Activated naive CD4-positive, alpha-beta T cell treated with anti-CD3 and anti-CD28 coated beads for 36 hours (primary cell): ENCODE measurements around the gene SHH. TPM values are rescaled to one million over a fixed set of nuclear protein-coding genes. Genes with fewer than 3 reads are reported as not detected.

ENCODE experiments used
- CTCF ChIA-PET: fragments of 350-600 bp; sonication (Branson Sonifier 250); formaldehyde crosslinking; loops from one replicate; lab custom pipeline; 2021; ENCODE audit warnings: antibody characterized with exemption; lab: Charles Lee
- DNase-seq: peaks from one replicate; pipeline ENCODE4 v3.0.0-alpha.2; 2020
- H3K27ac Mint-ChIP-seq: one replicate; pipeline ENCODE4 v1.8.0; 2021; ENCODE audit warnings: mild to moderate bottlenecking, mixed read lengths
- H3K27me3 Mint-ChIP-seq: one replicate; pipeline ENCODE4 v1.8.0; 2021; ENCODE audit warnings: low read depth, mixed read lengths
- H3K36me3 Mint-ChIP-seq: one replicate; pipeline ENCODE4 v1.8.0; 2021; ENCODE audit warnings: low read depth, mixed read lengths
- H3K4me1 Mint-ChIP-seq: one replicate; pipeline ENCODE4 v1.8.0; 2021; ENCODE audit warnings: low read depth, mixed read lengths
- H3K4me3 Mint-ChIP-seq: one replicate; pipeline ENCODE4 v1.8.0; 2021; ENCODE audit warnings: mild to moderate bottlenecking, moderate library complexity, mixed read lengths
- H3K9me3 Mint-ChIP-seq: one replicate; pipeline ENCODE4 v1.8.0; 2021; ENCODE audit warnings: mixed read lengths
- intact Hi-C: fragments of 100-400 bp; cut with micrococcal nuclease; formaldehyde crosslinking; loops from one replicate; pipeline ENCODE4 v1.15.1; 2023
- total RNA-seq, 2 experiments: library from RNA; stranded (reverse); gene quantifications; one replicate each; pipeline ENCODE4 v1.2.3, GENCODE V29; 2021

Gene SHH
- total RNA-seq, 2 experiments from 2014 or later = not detected

DNA sequence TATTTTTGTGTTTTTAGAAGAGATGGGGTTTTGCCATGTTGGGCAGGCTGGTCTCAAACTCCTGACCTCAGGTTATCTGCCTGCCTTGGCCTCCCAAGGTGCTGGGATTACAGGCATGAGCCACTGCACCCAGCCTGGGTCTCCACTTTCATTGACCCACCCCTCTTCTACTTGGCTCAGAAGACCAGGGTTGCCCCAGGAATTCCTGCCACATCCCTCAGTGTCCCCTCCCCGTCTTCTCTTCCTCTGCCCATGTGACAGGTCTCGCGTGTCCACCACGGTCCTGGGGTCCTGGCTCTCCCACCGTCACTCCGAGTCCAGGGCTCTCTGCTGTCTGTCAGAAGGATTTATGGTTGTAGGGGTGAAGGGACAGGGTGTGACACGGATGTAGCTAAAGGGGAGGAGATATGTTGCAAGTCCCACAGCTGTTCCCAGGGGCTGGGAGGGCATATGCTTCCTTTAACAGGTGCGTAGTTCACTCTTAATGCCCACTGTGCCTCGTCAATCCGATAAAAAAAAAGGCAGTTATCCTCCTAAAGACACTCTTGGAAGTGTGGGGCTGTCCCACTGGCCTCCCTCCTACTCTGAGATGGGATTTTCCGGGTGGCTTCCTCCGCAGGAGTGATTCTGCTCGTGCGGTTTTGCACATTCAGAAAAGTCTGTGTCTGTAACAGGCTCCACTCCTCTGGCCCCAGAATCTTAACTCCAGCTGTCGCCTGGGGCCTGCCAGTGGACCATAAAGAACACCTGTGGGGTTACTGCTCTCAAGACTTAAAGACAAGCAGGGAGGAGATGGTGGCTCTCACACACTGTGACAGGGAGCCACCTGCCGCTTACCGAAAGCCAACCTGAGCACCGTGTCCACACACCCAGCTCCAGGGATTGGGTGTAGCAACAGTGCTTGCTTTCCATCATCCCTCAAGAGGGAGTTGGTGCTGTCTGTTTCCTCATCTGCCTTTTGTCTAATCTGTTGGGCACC, 36.7 kb upstream of the SHH start:
- intact Hi-C loops = no loop called here
- H3K27ac Mint-ChIP-seq = no peak overlapping the region
- no peak for DNase-seq
- H3K27me3 Mint-ChIP-seq = peaks cover 2% of the 10 kb centered on the region
- H3K36me3 Mint-ChIP-seq = no peaks in the 10 kb centered on the region
- CTCF ChIA-PET = no interaction called here
- H3K4me1 Mint-ChIP-seq = no peaks in the 10 kb centered on the region
- H3K4me3 Mint-ChIP-seq = no peak overlapping the region
- no peaks in the 10 kb centered on the region for H3K9me3 Mint-ChIP-seq

DNA sequence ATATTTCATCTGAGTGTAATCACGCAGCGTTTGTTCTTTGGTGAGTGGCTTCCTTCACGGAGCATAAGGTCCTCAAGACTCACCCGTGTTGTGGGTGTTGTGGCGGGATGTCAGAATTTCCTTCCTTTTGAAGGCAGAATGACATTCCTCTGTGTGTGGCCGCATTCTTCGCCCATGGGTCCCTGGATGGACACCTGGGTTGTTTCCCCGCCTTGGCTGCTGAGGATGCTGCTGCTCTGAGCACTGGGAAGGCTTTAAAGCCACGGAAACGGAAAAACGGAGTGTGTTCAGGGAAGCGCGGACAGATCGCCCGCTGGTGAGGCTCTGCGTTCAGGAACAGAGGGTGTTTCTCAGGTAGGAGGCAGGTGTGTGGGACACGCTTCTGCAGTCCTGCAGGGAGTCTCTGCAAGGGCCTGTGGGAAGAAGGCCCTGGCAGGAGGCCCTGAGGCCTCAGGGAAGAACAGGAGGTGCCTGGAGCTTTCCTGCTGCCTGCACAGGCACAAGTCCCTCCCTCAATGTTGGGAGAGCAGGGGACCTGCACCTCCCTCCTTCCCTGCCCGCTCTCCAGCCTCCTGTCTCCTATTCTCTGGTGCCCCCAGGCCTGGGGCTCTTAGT, 35.7 kb upstream of the SHH start:
- H3K9me3 Mint-ChIP-seq = no peaks in the 10 kb centered on the region
- H3K4me3 Mint-ChIP-seq = no peak overlapping the region

DNA sequence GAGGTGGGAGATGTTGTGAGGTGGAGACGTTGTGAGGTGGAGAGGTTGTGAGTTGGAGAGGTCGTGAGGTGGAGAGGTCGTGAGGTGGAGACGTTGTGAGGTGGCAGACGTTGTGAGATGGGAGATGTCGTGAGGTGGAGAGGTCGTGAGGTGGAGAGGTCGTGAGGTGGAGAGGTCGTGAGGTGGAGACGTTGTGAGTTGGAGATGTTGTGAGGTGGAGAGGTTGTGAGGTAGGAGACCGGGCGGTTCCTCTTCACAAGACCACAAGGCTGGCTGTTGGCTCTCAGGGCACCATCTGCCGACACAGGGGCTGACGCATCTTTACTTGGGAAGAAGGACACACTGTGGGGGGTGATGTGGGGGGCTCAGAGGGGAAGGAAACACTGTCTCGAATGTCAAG, 34.7 kb upstream of the SHH start:
- Mint-ChIP-seq H3K4me3 (no peak overlapping the region), H3K27ac (no peak overlapping the region), H3K4me1 (no peaks in the 10 kb centered on the region), H3K36me3 (no peaks in the 10 kb centered on the region), H3K9me3 (no peaks in the 10 kb centered on the region), H3K27me3 (peaks cover 2% of the 10 kb centered on the region)
- DNase-seq = no peak
- intact Hi-C loops = no loop called here
- CTCF ChIA-PET = no interaction called here

More for the DNA sequence above, 35.7 kb upstream of the SHH start:
- H3K4me1 Mint-ChIP-seq = no peaks in the 10 kb centered on the region
- CTCF ChIA-PET = no interaction called here
- intact Hi-C loops = no loop called here
- no peak for DNase-seq
- H3K27ac Mint-ChIP-seq = no peak overlapping the region
- H3K27me3 Mint-ChIP-seq = peaks cover 2% of the 10 kb centered on the region
- no peaks in the 10 kb centered on the region for H3K36me3 Mint-ChIP-seq

GRCh38 chr7:155846156-155846555, 33.9 kb upstream of the SHH start:
- Mint-ChIP-seq H3K4me1 (no peaks in the 10 kb centered on the region), H3K27ac (no peak overlapping the region), H3K36me3 (no peaks in the 10 kb centered on the region), H3K4me3 (no peak overlapping the region), H3K9me3 (no peaks in the 10 kb centered on the region), H3K27me3 (peaks cover 2% of the 10 kb centered on the region)
- intact Hi-C loops = no loop called here
- CTCF ChIA-PET = no interaction called here
- DNase-seq = no peak

- CTCF ChIA-PET = no interaction called here
- Mint-ChIP-seq H3K27ac (no peak overlapping the region), H3K9me3 (no peaks in the 10 kb centered on the region), H3K4me3 (no peak overlapping the region), H3K4me1 (no peaks in the 10 kb centered on the region), H3K27me3 (peaks cover 2% of the 10 kb centered on the region), H3K36me3 (no peaks in the 10 kb centered on the region)
- DNase-seq = no peak
- intact Hi-C loops = no loop called here
Observed at GRCh38 chr7:155845226-155845625, 33.0 kb upstream of the SHH start.

DNA sequence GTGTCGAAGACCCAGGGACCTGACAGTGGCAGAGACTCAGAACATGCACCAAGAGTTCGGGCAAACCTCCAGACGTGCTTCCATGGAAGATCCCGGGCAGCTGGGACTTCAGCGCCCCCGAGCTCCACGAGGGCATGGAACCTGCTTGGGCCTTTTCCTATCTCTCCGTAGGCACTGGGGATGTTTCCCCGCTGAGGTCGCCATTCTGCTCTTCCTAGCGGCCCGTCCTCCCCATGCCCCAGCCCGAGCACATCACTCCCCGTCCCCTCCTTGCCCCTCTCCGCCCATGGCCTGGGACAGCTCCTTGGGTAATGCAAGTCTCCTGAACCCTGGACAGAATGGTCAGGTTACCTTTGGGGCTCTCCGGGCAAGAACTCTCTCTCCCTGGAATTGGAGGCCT, 32.3 kb upstream of the SHH start:
- Mint-ChIP-seq H3K9me3 (no peaks in the 10 kb centered on the region), H3K27me3 (peaks cover 2% of the 10 kb centered on the region), H3K27ac (no peak overlapping the region), H3K4me1 (no peaks in the 10 kb centered on the region), H3K36me3 (no peaks in the 10 kb centered on the region), H3K4me3 (no peak overlapping the region)
- DNase-seq = no peak
- intact Hi-C loops = no loop called here
- CTCF ChIA-PET = no interaction called here

DNA sequence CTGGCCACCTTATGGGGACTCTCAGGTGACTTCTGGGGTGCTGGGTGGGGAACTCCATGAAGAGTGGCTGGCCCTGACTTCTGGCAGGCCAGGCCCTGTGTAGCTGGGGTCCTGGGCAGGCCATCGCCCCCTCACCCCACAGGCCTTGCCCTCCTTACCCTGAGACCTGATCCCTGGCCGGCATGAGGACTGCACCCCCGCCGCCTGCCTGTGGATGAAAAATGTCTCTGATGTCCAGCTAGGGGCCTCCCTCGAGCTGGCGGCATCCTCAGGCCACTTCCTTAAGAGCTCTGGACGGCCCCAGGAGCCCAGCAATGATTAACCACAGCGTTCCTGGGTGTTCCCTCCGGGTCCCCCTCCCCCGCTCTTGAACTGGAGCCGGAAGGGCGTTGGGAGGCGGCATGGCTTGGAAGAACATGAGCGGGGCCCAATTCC, 31.8 kb upstream of the SHH start:
- CTCF ChIA-PET = no interaction called here

GRCh38 chr7:155843426-155844018, 31.3 kb upstream of the SHH start:
- intact Hi-C loops = no loop called here
- CTCF ChIA-PET = no interaction called here
- H3K9me3 Mint-ChIP-seq = no peaks in the 10 kb centered on the region
- no peak overlapping the region for H3K27ac Mint-ChIP-seq
- H3K36me3 Mint-ChIP-seq = no peaks in the 10 kb centered on the region
- H3K4me3 Mint-ChIP-seq = no peak overlapping the region
- no peak for DNase-seq
- no peaks in the 10 kb centered on the region for H3K4me1 Mint-ChIP-seq
- no peaks in the 10 kb centered on the region for H3K27me3 Mint-ChIP-seq

More for the DNA sequence above, 31.8 kb upstream of the SHH start:
- Mint-ChIP-seq H3K27ac (no peak overlapping the region), H3K9me3 (no peaks in the 10 kb centered on the region), H3K4me1 (no peaks in the 10 kb centered on the region), H3K27me3 (peaks cover 2% of the 10 kb centered on the region), H3K36me3 (no peaks in the 10 kb centered on the region), H3K4me3 (no peak overlapping the region)
- no peak for DNase-seq
- intact Hi-C loops = no loop called here

DNA sequence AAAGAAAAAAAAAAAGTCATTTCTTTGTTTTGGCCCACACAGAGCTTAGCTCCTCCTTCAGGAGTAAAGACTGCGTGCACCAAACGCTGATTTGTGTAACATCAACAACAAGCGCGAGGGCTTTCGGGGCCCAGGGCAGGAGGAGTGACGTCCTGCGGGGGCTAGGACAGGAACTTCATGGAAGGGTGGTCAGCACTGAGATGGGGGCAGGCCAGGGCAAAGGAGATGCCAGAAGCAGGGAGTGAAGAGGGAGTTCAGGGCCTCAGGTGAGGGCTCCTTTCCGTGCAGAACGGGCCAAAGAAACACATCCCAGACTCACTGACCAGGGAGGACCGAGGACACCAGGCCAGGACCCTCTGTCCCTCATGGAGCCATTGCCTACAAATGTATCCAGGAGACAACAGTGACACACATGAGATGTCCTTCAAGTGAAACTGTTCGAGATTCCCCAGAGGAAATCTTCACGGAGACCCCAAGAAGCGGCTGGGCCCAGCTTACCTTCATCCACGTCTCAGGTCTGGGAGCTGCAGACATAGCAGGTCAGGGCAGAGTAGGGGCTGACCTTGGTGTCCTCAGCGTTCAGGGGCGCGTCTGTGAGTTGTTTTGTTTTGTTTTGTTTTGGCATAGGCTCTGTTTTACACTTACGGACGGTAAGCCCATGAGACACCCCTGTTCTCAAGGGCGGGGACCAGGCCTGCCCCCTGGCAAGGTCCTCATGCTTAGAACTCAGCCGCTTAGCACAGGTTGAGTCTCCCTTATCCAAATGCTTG, 30.4 kb upstream of the SHH start:
- intact Hi-C loops = no loop called here
- CTCF ChIA-PET = interaction anchor here (0.6 kb wide), 2 partner anchors 151 to 219 kb away, joined by 3 to 5 read pairs; no protein-coding TSS in a partner anchor
- H3K27ac Mint-ChIP-seq = no peak overlapping the region

GRCh38 chr7:155840909-155841308, 28.6 kb upstream of the SHH start:
- Mint-ChIP-seq H3K4me3 (no peak overlapping the region), H3K4me1 (no peaks in the 10 kb centered on the region), H3K36me3 (no peaks in the 10 kb centered on the region), H3K9me3 (no peaks in the 10 kb centered on the region), H3K27ac (no peak overlapping the region), H3K27me3 (no peaks in the 10 kb centered on the region)
- CTCF ChIA-PET = no interaction called here
- intact Hi-C loops = no loop called here
- DNase-seq = no peak

More for the DNA sequence above, 30.4 kb upstream of the SHH start:
- H3K36me3 Mint-ChIP-seq = no peaks in the 10 kb centered on the region
- H3K4me3 Mint-ChIP-seq = no peak overlapping the region
- DNase-seq = no peak
- H3K9me3 Mint-ChIP-seq = no peaks in the 10 kb centered on the region
- no peaks in the 10 kb centered on the region for H3K27me3 Mint-ChIP-seq
- no peaks in the 10 kb centered on the region for H3K4me1 Mint-ChIP-seq

- H3K4me1 Mint-ChIP-seq = no peaks in the 10 kb centered on the region
- H3K9me3 Mint-ChIP-seq = no peaks in the 10 kb centered on the region
- H3K4me3 Mint-ChIP-seq = no peak overlapping the region
- H3K27me3 Mint-ChIP-seq = no peaks in the 10 kb centered on the region
- intact Hi-C loops = no loop called here
- no peaks in the 10 kb centered on the region for H3K36me3 Mint-ChIP-seq
- CTCF ChIA-PET = no interaction called here
- H3K27ac Mint-ChIP-seq = no peak overlapping the region
- no peak for DNase-seq
Observed at GRCh38 chr7:155840262-155840885, 28.1 kb upstream of the SHH start.

GRCh38 chr7:155839461-155839860, 27.2 kb upstream of the SHH start:
- H3K27ac Mint-ChIP-seq = no peak overlapping the region
- H3K36me3 Mint-ChIP-seq = no peaks in the 10 kb centered on the region
- CTCF ChIA-PET = interaction anchor here (0.8 kb wide), 1 partner anchor 34 kb away, joined by 3 read pairs; no protein-coding TSS in a partner anchor
- H3K9me3 Mint-ChIP-seq = no peaks in the 10 kb centered on the region
- DNase-seq = no peak
- H3K4me3 Mint-ChIP-seq = no peak overlapping the region
- no peaks in the 10 kb centered on the region for H3K27me3 Mint-ChIP-seq
- intact Hi-C loops = no loop called here
- H3K4me1 Mint-ChIP-seq = no peaks in the 10 kb centered on the region
